H1 (cell line): ENCODE data around the gene MAP4K5. TPM values are rescaled to one million over a fixed set of nuclear protein-coding genes. Genes with fewer than 3 reads are reported as not detected.

Experiments used
- CTCF ChIA-PET: fragments of 300-600 bp; sonication (Branson Sonifier 250); formaldehyde crosslinking; loops from one replicate; lab custom pipeline; 2021; ENCODE audit not compliant: partially characterized antibody; lab: Charles Lee
- POLR2A ChIA-PET: fragments of 300-600 bp; sonication (Branson Sonifier 250); formaldehyde crosslinking; loops from one replicate; lab custom pipeline; 2021; ENCODE audit warnings: inconsistent platforms; ENCODE audit not compliant: partially characterized antibody; lab: Charles Lee
- DNase-seq, 2 experiments: peaks; one replicate each; pipeline versions ENCODE4 v3.0.0 to v3.0.0-alpha.2; 2010 to 2022; ENCODE audit warnings: low spot score in 2 of 2, low read depth in 1 of 2, mixed read lengths in 1 of 2
- FAIRE-seq: peaks from 2 replicates; lab custom pipeline; 2011; peaks lifted over from hg19 to GRCh38; lab: Jason Lieb, UNC
- H2AFZ ChIP-seq: 2 replicates; pipeline ENCODE4 v1.8.1; 2012; ENCODE audit warnings: low read length, inconsistent platforms
- H2AK5ac ChIP-seq: 2 replicates; pipeline ENCODE4 v1.6.1; 2013; ENCODE audit warnings: low read depth, low read length
- H2BK120ac ChIP-seq: replicated peaks from 2 replicates; pipeline ENCODE3; 2013; ENCODE audit warnings: low read depth, low read length, inconsistent platforms
- H2BK12ac ChIP-seq: 2 replicates; pipeline ENCODE4 v1.6.1; 2013; ENCODE audit warnings: low read depth, low read length
- H2BK15ac ChIP-seq: 2 replicates; pipeline ENCODE4 v1.6.1; 2013; ENCODE audit warnings: low read length
- H2BK20ac ChIP-seq: 2 replicates; pipeline ENCODE4 v1.6.1; 2013; ENCODE audit warnings: low read length
- H2BK5ac ChIP-seq: 2 replicates; pipeline ENCODE4 v1.6.1; 2013; ENCODE audit warnings: low read depth, low read length
- H3K14ac ChIP-seq: 2 replicates; pipeline ENCODE4 v1.6.1; 2013; ENCODE audit warnings: inconsistent platforms; ENCODE audit not compliant: insufficient read length
- H3K18ac ChIP-seq: 2 replicates; pipeline ENCODE4 v1.6.1; 2013; ENCODE audit warnings: low read length; ENCODE audit errors: extremely low read depth
- H3K23ac ChIP-seq: 2 replicates; pipeline ENCODE4 v1.6.1; 2013; ENCODE audit warnings: inconsistent platforms; ENCODE audit not compliant: insufficient read length
- H3K23me2 ChIP-seq: 2 replicates; pipeline ENCODE4 v1.6.1; 2013; ENCODE audit warnings: low read depth, low read length
- H3K27ac ChIP-seq: 2 replicates; pipeline ENCODE4 v1.6.1; 2011; ENCODE audit warnings: low read depth, low read length, inconsistent platforms
- H3K27me3 ChIP-seq, 4 experiments: replicated peaks in 1 of 4; 1 replicate in 1 of 4; 2 replicates in 3 of 4; pipeline versions ENCODE4 v1.6.1 to v1.8.1; 2011 to 2013; ENCODE audit warnings: low read length in 3 of 4, mild to moderate bottlenecking in 3 of 4, inconsistent platforms in 2 of 4, mixed read lengths in 2 of 4, moderate library complexity in 1 of 4; ENCODE audit not compliant: control insufficient read depth in 3 of 4, insufficient read depth in 3 of 4; ENCODE audit errors: extremely low read depth in 1 of 4
- H3K36me3 ChIP-seq, 4 experiments: 2 replicates each; pipeline versions ENCODE4 v1.6.1 to v1.8.1; 2011 to 2013; ENCODE audit warnings: mild to moderate bottlenecking in 4 of 4, low read length in 3 of 4, moderate library complexity in 2 of 4, control low read depth in 1 of 4, inconsistent platforms in 1 of 4; ENCODE audit not compliant: insufficient read depth in 4 of 4, control insufficient read depth in 2 of 4
- H3K4ac ChIP-seq: replicated peaks from 2 replicates; pipeline ENCODE3; 2013; ENCODE audit warnings: low read length, low read depth, mixed read lengths, inconsistent platforms; ENCODE audit not compliant: insufficient read length
- H3K4me1 ChIP-seq, 4 experiments: replicated peaks in 1 of 4; 1 replicate in 1 of 4; 2 replicates in 3 of 4; pipeline versions ENCODE4 v1.6.1 to v1.8.1; 2011 to 2013; ENCODE audit warnings: low read length in 3 of 4, inconsistent platforms in 2 of 4, mixed read lengths in 1 of 4; ENCODE audit not compliant: insufficient read depth in 4 of 4, control insufficient read depth in 3 of 4
- H3K4me2 ChIP-seq, 2 experiments: 2 replicates each; pipeline versions ENCODE4 v1.6.1 to v1.8.1; 2011 to 2013; ENCODE audit warnings: low read depth in 2 of 2, low read length in 2 of 2, control low read depth in 1 of 2, inconsistent platforms in 1 of 2, mild to moderate bottlenecking in 1 of 2; ENCODE audit not compliant: insufficient read depth in 1 of 2
- H3K4me3 ChIP-seq, 4 experiments: fragments of 200-600, 300-600 bp in 1 of 4; sonication (generic), shearing (Covaris generic), sonication (Bioruptor Twin) in 1 of 4; 2 replicates each; pipeline versions ENCODE4 v1.5.1 to v1.8.1; 2011 to 2016; ENCODE audit warnings: low read length in 4 of 4, low read depth in 3 of 4, control low read depth in 2 of 4, inconsistent platforms in 2 of 4, mild to moderate bottlenecking in 2 of 4, mixed read lengths in 1 of 4, moderate library complexity in 1 of 4; ENCODE audit not compliant: insufficient read depth in 2 of 4; ENCODE audit errors: extremely low read depth in 1 of 4
- H3K56ac ChIP-seq: replicated peaks from 2 replicates; pipeline ENCODE3; 2013; ENCODE audit warnings: low read depth, mild to moderate bottlenecking, mixed read lengths, low read length, inconsistent platforms; ENCODE audit not compliant: insufficient read length
- H3K79me1 ChIP-seq: 2 replicates; pipeline ENCODE4 v1.6.1; 2013; ENCODE audit warnings: low read depth, low read length, control low read depth
- H3K79me2 ChIP-seq, 2 experiments: 2 replicates each; pipeline versions ENCODE4 v1.6.1 to v1.8.1; 2012 to 2013; ENCODE audit warnings: low read length in 2 of 2, mild to moderate bottlenecking in 2 of 2, inconsistent platforms in 1 of 2; ENCODE audit not compliant: insufficient read depth in 2 of 2, control insufficient read depth in 1 of 2
- H3K9ac ChIP-seq, 4 experiments: replicated peaks in 1 of 4; 1 replicate in 1 of 4; 2 replicates in 3 of 4; pipeline versions ENCODE4 v1.6.1 to v1.8.1; 2011 to 2013; ENCODE audit warnings: low read depth in 3 of 4, low read length in 3 of 4, control low read depth in 2 of 4, mild to moderate bottlenecking in 2 of 4, moderate library complexity in 2 of 4, inconsistent platforms in 1 of 4; ENCODE audit errors: extremely low read depth in 1 of 4
- H3K9me3 ChIP-seq, 2 experiments: 2 replicates each; pipeline versions ENCODE4 v1.6.1 to v1.8.1; 2012 to 2013; ENCODE audit warnings: mild to moderate bottlenecking in 2 of 2, moderate library complexity in 2 of 2, control low read depth in 1 of 2, inconsistent platforms in 1 of 2, low read depth in 1 of 2, low read length in 1 of 2, mixed read lengths in 1 of 2; ENCODE audit not compliant: insufficient read depth in 2 of 2
- H4K20me1 ChIP-seq, 2 experiments: replicated peaks in 1 of 2; 2 replicates each; pipeline versions ENCODE3 to v1.8.1; 2011 to 2013; ENCODE audit warnings: inconsistent platforms in 2 of 2, low read length in 2 of 2, mild to moderate bottlenecking in 1 of 2; ENCODE audit not compliant: insufficient read depth in 2 of 2, control insufficient read depth in 1 of 2
- H4K5ac ChIP-seq: 2 replicates; pipeline ENCODE4 v1.6.1; 2013; ENCODE audit warnings: low read length, low read depth, mixed read lengths, inconsistent platforms; ENCODE audit not compliant: insufficient read length
- H4K8ac ChIP-seq: 2 replicates; pipeline ENCODE4 v1.8.0; 2013; ENCODE audit warnings: mild to moderate bottlenecking, moderate library complexity, low read length, inconsistent platforms; ENCODE audit not compliant: insufficient read depth; ENCODE audit errors: extremely low read depth
- H4K91ac ChIP-seq: replicated peaks from 2 replicates; pipeline ENCODE3; 2013; ENCODE audit warnings: low read length, mixed read lengths, inconsistent platforms; ENCODE audit not compliant: insufficient read length
- CBX5 ChIP-seq: fragments of 300-800, 300-1000 bp; sonication (generic); IDR thresholded peaks from 2 replicates; pipeline ENCODE4 v1.7.1; 2016; ENCODE audit warnings: antibody characterized with exemption, low read length, low read depth
- JUND ChIP-seq: IDR thresholded peaks from 2 replicates; pipeline ENCODE4 v1.6.1; 2011; ENCODE audit warnings: mild to moderate bottlenecking, improper control_type of control experiment, low read length
- PHF8 ChIP-seq: fragments of 200-600 bp; sonication (generic); conservative IDR thresholded peaks from 2 replicates; pipeline ENCODE4 v1.7.1; 2012; ENCODE audit warnings: low read depth, mild to moderate bottlenecking, inconsistent platforms, low read length, moderate library complexity
- RAD21 ChIP-seq, 2 experiments: IDR thresholded peaks in 1 of 2; conservative IDR thresholded peaks in 1 of 2; 2 replicates each; pipeline ENCODE4 v1.6.1; 2011; ENCODE audit warnings: low read depth in 2 of 2, low read length in 2 of 2, improper control_type of control experiment in 1 of 2, inconsistent platforms in 1 of 2, mild to moderate bottlenecking in 1 of 2, moderate library complexity in 1 of 2
- WGBS, 2 experiments: shearing (Covaris generic) in 1 of 2; methylation state at CpG; one replicate each; pipeline versions ENCODE4 v1.1.6 to v1.1.7; 2013 to 2015; ENCODE audit warnings: low lambda C conversion rate in 2 of 2, mixed read lengths in 2 of 2, inconsistent platforms in 1 of 2, low coverage in 1 of 2, missing lambda C conversion rate in 1 of 2; ENCODE audit not compliant: insufficient replicate concordance in 2 of 2, insufficient coverage in 1 of 2, insufficient read length in 1 of 2; ENCODE audit errors: extremely low coverage in 1 of 2, missing lambda C conversion rate in 1 of 2; 5-methylcytosine and 5-hydroxymethylcytosine counted together
- polyA plus RNA-seq, 7 experiments: library from polyadenylated mRNA; depleted of rRNA in 3 of 7; stranded (reverse) in 5 of 7; unstranded in 2 of 7; fragments of >200 nt in 5 of 7; fragments of 200-250 nt in 2 of 7; gene quantifications; 1 replicate in 5 of 7; 2 replicates in 1 of 7; 4 replicates in 1 of 7; pipeline versions ENCODE4 v1.2.1 to v1.2.3, GENCODE V29; 2011 to 2013; ENCODE audit warnings: missing spikeins in 2 of 7, mixed read lengths in 2 of 7
- total RNA-seq: library from RNA; stranded (reverse); fragmentation: NEBNext Ultra II Directional; extraction: Animal tissue kit (Norgen Biotek cat#: 25700); gene quantifications from 2 replicates; pipeline ENCODE4 v1.2.1, GENCODE V29; 2021

Gene MAP4K5
- total and polyA plus RNA-seq, 2 of the 8 experiments (the other 6 are each of a cell fraction or from before 2014, with no cell fraction given): 7.6 to 34.5 TPM

GRCh38 chr14:50381008-50381407 is 151.4 kb downstream of the MAP4K5 start:
- WGBS, 2 experiments: 90% methylated on average over 1 of the region's 1 CpG; no CpG with 5 or more reads in 1 of the 2 experiments
- no peak for TF ChIP-seq PHF8
- TF ChIP-seq RAD21 (IDR thresholded peaks at IDR 0.05 in 1 of 2, conservative IDR thresholded peaks at IDR 0.05 in 1 of 2; ENCODE audit: low read depth in 2 of 2, low read length in 2 of 2): no peak
- TF ChIP-seq CBX5: no peak
- TF ChIP-seq JUND: no peak

More at GRCh38 chr14:50381008-50381407, 151.4 kb downstream of the MAP4K5 start:
- Histone ChIP-seq H3K27me3 (no peaks in the 10 kb centered on the region), H4K91ac (no peak overlapping the region), H2AK5ac (no peak overlapping the region), H3K18ac (no peak overlapping the region), H3K23me2 (no peaks in the 10 kb centered on the region), H3K9ac (no peak overlapping the region), H2BK5ac (no peak overlapping the region), H3K4ac (no peak overlapping the region), H3K4me1 (no peaks in the 10 kb centered on the region), H4K8ac (no peak overlapping the region), H3K27ac (no peak overlapping the region), H3K4me3 (no peak overlapping the region), H2BK15ac (no peak overlapping the region), H3K23ac (no peak overlapping the region), H3K36me3 (no peaks in the 10 kb centered on the region), H2AFZ (no peak overlapping the region), H3K9me3 (no peaks in the 10 kb centered on the region), H4K5ac (no peak overlapping the region), H4K20me1 (no peaks in the 10 kb centered on the region), H3K56ac (no peak overlapping the region), H3K4me2 (no peak overlapping the region), H3K79me2 (no peaks in the 10 kb centered on the region), H3K14ac (no peak overlapping the region), H2BK120ac (no peak overlapping the region), H2BK12ac (no peak overlapping the region), H3K79me1 (no peaks in the 10 kb centered on the region), H2BK20ac (no peak overlapping the region)
- ChIA-PET POLR2A (interaction anchor here (1.2 kb wide), 1 partner anchor 15 kb away, joined by 3 read pairs; the partner anchor contains the start of gene CDKL1), CTCF (interaction anchor here (0.7 to 0.9 kb wide), 2 partner anchors 12 to 37 kb away, joined by 3 read pairs; no protein-coding TSS in a partner anchor)
- DNase-seq (no peak), FAIRE-seq (no peak)
